OCI-LY3 (cell line): Measurements from ENCODE around the gene ROR1.

Source experiments
- EZH2phosphoT487 ChIP-seq: fragments of 200-600 bp; shearing (Covaris generic); IDR thresholded peaks from 2 replicates; pipeline ENCODE4 v1.6.1; 2018; ENCODE audit warnings: antibody characterized with exemption, mixed run types, low read depth
- TF ChIP-seq, protein P1 (sequence below): fragments of 200-600, 300-600 bp; sonication (generic); IDR thresholded peaks from 2 replicates; pipeline ENCODE4 v1.5.1; 2014; ENCODE audit warnings: antibody characterized with exemption, low read length, low read depth

DNA sequence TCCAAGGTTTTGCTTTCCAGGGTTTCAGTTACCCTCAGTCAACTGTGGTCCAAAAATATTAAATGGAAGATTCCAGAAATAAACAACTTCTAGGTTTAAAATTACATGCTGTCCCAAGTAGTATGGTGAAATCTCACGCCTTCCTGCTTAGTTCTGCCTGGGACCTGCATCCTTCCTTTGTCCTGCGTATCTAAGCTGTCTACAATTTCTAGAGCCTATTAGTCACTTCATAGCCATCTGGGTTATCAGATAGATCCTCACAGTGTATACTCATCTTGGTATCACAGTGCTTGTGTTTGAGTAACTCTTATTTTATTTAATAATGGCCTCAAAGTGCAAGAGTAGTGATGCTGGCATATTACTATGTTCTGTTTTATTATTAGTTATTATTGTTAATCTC, 157.7 kb downstream of the ROR1 start:
- TF ChIP-seq, protein P1, sequence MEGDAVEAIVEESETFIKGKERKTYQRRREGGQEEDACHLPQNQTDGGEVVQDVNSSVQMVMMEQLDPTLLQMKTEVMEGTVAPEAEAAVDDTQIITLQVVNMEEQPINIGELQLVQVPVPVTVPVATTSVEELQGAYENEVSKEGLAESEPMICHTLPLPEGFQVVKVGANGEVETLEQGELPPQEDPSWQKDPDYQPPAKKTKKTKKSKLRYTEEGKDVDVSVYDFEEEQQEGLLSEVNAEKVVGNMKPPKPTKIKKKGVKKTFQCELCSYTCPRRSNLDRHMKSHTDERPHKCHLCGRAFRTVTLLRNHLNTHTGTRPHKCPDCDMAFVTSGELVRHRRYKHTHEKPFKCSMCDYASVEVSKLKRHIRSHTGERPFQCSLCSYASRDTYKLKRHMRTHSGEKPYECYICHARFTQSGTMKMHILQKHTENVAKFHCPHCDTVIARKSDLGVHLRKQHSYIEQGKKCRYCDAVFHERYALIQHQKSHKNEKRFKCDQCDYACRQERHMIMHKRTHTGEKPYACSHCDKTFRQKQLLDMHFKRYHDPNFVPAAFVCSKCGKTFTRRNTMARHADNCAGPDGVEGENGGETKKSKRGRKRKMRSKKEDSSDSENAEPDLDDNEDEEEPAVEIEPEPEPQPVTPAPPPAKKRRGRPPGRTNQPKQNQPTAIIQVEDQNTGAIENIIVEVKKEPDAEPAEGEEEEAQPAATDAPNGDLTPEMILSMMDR: no peak
- TF ChIP-seq EZH2phosphoT487: no peak
